GM19397 (cell line): ENCODE results near the gene DRC7.

Experiments
- ATAC-seq: cut with Tn5 transposase; IDR thresholded peaks from one replicate; pipeline ENCODE4 v1.9.1; 2021; ENCODE audit warnings: mild to moderate bottlenecking, moderate library complexity; ENCODE audit not compliant: unreplicated experiment

The DRC7 gene

DNA sequence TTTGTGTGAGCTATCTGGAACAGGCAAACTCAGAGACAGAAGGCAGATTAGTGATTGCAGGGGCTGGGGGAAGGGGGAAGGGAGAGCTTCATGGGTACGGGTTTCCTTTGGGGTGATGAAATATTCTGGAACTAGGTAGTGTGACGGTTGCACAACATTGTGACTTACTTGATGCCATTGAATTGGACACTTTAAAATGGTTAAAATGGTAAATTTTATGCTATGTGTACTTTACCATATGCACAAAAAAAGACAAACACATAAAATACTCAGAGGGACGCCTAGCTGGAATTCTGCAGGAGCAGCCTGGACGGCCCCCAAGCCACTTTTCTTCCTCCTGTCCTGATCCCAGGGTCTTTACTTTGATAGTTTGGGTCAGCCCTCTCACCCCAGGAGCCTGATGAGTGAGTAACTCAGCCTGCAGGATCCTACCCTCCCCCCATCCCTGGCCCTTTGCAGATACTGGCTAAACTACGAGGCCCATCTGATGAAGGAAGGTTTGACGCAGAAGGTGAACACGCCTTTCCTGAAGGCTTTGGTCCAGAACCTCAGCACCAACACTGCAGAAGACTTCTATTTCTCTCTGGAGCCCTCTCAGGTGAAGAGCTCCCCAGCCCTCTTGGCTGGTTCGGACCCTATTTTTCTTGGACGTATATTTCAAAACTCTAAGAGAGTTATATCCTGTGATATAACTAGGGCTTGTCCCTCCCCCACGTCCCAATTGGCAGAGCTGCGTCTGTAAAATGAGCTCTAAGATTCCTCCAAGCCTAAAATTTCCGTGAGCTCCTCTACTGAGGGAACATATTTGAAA lies 18.7 kb upstream of the DRC7 start:
- ATAC-seq, result no peak

- no peak for ATAC-seq
These were observed 18.0 kb upstream of the DRC7 start for GRCh38 chr16:57676553-57677085.

- ATAC-seq, result no peak
These were observed 16.8 kb upstream of the DRC7 start for GRCh38 chr16:57677622-57678369.

- ATAC-seq, result no peak
These were observed 15.6 kb upstream of the DRC7 start for GRCh38 chr16:57679016-57679415.

DNA sequence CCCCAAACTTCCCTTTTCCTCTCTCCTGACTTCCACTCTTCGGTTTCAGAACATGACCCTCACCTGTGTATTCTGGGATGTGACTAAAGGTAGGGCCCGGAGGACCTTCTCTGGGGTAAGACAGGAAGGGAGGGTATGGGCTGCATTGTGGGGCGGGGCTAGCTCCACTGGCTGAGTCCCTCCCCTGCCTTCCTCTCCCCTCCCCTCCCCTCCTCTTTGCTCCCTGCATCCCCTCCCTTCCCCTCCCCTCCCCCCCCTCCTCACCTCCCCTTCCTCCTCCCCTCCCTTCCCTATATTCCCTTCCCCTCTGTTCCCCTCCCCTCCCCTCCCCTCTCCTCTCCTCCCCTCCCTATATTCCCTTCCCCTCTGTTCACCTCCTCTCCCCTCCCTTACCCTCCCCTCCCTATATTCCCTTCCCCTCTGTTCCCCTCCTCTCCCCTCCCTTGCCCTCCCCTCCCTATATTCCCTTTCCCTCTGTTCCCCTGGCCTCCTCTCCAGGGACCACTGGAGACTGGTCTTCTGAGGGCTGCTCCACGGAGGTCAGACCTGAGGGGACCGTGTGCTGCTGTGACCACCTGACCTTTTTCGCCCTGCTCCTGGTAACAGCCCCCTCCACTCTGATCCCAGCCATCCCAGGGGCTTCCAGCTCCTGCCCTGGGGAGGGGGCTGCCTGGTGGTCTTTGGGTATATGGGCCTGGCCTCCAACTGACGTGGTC lies 14.7 kb upstream of the DRC7 start:
- no peak for ATAC-seq

DNA sequence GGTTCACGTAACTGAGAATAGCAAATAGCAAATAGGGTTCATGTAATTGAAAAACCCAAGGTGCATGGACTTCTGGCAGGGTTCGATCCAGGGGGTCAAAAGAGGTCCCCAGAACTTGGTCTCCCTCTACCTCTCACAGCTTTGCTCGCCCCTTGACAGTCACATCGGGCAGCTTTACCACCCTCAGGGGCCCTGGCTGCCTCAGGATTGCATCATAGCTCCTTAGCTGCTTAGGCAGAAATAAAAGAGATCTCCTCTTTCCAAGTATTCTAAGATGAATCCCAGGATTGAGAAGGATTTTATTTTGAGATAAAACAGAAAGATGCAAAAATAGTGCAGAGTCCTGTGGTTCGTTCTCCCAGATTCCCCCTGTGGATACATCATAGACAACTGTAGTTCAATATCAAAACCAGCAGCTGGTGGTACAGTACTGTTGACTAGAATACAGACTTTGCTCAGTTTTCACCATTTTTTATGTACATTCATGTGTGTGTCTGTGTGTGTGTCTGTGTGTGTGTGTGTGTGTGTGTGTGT lies 13.7 kb upstream of the DRC7 start:
- ATAC-seq, result no peak

- no peak for ATAC-seq
These were observed 12.5 kb upstream of the DRC7 start for GRCh38 chr16:57681950-57682728.

- ATAC-seq, result no peak
These were observed 11.6 kb upstream of the DRC7 start for GRCh38 chr16:57682809-57683635.

GRCh38 chr16:57683636-57684545 lies 10.7 kb upstream of the DRC7 start:
- no peak for ATAC-seq

GRCh38 chr16:57684626-57685358 lies 9.8 kb upstream of the DRC7 start:
- no peak for ATAC-seq

GRCh38 chr16:57685633-57686032 lies 9.0 kb upstream of the DRC7 start:
- ATAC-seq, result no peak

DNA sequence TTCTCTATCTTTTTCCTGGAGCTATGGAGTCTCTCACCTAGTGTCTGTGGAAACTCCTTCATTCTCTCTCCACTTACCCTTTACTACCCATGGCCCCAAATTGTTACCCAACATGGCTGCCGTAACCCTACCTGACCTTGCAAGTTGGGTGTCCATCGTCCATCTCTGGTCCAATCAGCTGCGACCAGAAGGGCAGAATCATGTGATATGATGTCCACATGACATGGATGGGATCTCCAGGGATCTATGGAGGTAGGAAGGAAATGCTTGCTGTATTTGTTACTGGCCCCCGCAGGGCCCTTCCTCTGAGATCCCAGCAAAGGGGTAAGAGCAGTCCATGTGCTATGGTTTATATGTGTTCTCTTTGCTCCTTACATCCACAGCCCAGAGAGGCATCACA lies 8.0 kb upstream of the DRC7 start:
- ATAC-seq, result no peak

- ATAC-seq, result no peak
These were observed 7.2 kb upstream of the DRC7 start for GRCh38 chr16:57687363-57687929.

GRCh38 chr16:57688487-57688986 lies 6.1 kb upstream of the DRC7 start:
- no peak for ATAC-seq

- no peak for ATAC-seq
These were observed 5.4 kb upstream of the DRC7 start for GRCh38 chr16:57688987-57689761.

DNA sequence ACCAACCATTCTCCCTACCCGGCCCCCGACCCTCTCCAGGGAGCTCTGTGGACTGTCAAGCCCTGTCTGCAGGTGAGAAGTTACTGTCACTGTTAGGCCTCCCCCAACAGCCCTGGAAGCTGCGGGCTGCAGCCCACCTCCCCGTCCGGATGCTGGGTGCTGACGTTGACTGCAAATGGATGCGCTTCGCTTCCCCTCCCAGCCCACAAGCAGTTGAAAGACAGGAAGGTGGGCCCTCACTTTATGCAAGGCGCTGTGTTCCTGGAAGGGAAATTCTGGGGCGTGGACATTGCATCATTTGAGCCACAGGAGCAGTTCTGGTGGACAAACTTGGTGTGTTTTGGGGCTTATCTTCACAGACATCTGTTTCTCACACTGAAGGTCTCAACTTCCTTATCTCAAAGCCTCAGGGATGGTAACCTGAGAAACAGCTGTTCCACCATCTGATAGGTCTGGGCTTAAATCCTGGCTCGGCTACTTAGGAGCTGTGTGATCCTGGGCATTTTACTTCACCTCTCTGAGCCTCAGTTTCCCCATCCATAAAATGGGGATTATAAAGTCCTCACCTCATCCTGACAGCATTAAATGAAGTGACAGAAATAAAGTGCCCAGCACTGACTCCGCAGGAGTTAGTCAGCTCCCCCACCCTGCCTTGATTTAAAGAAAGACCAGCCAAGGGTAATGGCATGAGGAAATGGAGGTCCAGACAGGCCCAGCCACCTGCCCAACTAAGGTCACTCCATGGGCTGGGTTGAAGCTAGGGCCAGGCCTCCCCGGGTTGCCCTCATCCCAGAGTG lies 4.6 kb upstream of the DRC7 start:
- peak; percentile 53 for ATAC-seq
